Astrocyte of the cerebellum (primary cell): ENCODE results near the gene NR4A1.

Experiments used
- DNase-seq: peaks from one replicate; pipeline ENCODE4 v3.0.0-alpha.2; 2011; ENCODE audit warnings: low read depth
- H3K4me3 ChIP-seq: 2 replicates; pipeline ENCODE4 v1.5.1; 2011; ENCODE audit warnings: mild to moderate bottlenecking, low read depth, low read length, moderate library complexity
- in situ Hi-C: cut with HindIII; loops from 2 replicates; pipeline ENCODE4 v1.10.0; 2017; ENCODE audit warnings: low sequenced_read_pairs
- TF ChIP-seq, protein P1 (sequence below): IDR thresholded peaks from 2 replicates; pipeline ENCODE4 v1.5.1; 2012; ENCODE audit warnings: low read length, low read depth, moderate library complexity, mild to moderate bottlenecking; ENCODE audit errors: missing control alignments

Gene NR4A1

GRCh38 chr12:52074971-52075724, 23.9 kb downstream of the NR4A1 start:
- no peak overlapping the region for H3K4me3 ChIP-seq
- no peak for DNase-seq

GRCh38 chr12:52076811-52077210, 25.6 kb downstream of the NR4A1 start:
- DNase-seq: no peak
- in situ Hi-C loops: no loop called here
- no peak overlapping the region for H3K4me3 ChIP-seq
- TF ChIP-seq, protein P1, sequence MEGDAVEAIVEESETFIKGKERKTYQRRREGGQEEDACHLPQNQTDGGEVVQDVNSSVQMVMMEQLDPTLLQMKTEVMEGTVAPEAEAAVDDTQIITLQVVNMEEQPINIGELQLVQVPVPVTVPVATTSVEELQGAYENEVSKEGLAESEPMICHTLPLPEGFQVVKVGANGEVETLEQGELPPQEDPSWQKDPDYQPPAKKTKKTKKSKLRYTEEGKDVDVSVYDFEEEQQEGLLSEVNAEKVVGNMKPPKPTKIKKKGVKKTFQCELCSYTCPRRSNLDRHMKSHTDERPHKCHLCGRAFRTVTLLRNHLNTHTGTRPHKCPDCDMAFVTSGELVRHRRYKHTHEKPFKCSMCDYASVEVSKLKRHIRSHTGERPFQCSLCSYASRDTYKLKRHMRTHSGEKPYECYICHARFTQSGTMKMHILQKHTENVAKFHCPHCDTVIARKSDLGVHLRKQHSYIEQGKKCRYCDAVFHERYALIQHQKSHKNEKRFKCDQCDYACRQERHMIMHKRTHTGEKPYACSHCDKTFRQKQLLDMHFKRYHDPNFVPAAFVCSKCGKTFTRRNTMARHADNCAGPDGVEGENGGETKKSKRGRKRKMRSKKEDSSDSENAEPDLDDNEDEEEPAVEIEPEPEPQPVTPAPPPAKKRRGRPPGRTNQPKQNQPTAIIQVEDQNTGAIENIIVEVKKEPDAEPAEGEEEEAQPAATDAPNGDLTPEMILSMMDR: no peak

More at GRCh38 chr12:52074971-52075724, 23.9 kb downstream of the NR4A1 start:
- in situ Hi-C loops: no loop called here
- TF ChIP-seq, protein P1: no peak

GRCh38 chr12:52078276-52078675, 27.0 kb downstream of the NR4A1 start:
- in situ Hi-C loops: no loop called here
- TF ChIP-seq, protein P1: no peak
- H3K4me3 ChIP-seq: no peak overlapping the region
- no peak for DNase-seq

DNA sequence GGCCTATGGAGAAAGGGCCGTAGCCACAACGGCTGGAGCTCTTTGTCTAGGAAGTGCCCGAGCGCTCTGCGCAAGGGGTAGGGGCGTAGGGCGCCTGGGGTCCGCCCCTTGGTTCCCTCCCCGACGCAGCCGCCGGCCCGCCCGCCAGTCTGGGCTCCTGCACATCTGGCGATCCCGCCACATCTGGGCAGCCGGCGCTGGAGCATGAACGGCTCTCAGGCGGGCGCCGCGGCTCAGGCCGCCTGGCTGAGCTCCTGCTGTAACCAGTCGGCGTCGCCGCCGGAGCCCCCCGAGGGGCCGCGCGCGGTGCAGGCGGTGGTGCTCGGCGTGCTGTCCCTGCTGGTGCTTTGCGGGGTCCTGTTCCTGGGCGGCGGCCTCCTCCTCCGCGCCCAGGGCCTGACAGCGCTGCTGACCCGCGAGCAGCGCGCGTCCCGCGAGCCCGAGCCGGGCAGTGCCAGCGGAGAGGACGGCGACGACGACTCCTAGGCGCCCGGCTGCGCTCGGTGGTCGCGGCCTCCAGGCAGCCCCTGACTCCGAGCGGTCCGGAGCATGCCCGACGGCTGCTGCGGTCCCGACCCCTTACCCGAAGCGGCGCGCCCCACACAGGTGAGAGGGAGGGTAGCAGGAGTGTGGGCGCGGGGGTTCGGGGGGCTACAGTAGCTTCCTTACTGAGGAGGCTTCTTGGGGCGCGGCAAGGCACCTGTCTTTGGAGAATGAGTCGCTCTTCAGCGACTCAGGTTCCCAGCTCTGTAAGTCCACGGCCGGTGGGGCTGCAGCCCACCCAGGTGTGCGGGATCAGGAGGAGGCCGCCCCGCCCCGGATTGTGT, 28.5 kb downstream of the NR4A1 start, which contains the start of gene SMIM41:
Gene SMIM41, plus strand, starts transcription at position 129 of the 827 bp plus-strand sequence. Its CDS starts 76 bp downstream, at position 205.
- in situ Hi-C loops: no loop called here
- H3K4me3 ChIP-seq: no peak within 1 kb of the TSS

DNA sequence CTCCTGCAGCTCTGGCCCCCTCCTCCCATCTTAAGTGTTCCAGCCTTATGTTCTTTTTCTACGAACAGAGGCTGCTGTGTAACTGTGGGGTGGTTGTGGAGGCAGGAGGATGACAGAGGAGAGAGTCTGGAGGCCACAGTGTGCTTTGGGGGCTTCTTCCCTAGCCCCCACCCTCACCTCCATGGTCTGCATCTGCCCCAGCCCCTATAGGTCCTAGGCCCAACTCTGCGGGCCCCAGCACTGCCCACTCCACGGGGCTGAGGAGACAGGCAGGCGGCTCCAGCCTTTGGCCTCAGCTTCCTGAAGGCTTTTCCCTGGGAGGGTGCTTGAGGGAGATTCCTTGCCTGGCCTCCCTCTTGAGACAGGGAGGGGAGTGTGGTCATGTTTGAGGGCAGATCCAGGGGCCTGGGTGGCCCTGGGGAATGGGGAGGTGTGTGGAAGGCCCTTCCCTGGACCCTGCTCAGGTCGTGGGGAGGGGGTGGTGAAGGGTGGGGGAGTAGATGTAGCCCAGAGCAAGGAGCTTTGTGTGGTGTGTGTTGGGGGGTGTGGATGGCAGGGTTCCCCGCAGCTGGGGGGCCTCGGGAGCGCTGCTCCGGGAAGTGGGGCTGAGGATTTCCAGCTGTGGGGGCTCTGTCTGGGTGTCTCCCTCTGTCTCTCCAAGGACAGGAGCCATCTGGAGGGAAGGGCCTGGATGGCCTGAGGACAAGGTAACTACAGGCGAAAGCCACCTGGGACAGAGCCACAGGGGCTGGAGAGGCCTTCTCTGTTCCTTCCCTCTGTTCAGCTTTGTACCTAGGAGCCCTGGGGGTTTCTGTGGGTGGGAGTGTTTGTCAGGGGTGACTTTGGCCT, 29.4 kb downstream of the NR4A1 start:
- TF ChIP-seq, protein P1: no peak
- no peak for DNase-seq
- H3K4me3 ChIP-seq: no peak overlapping the region
- in situ Hi-C loops: no loop called here

More for the DNA sequence above, 28.5 kb downstream of the NR4A1 start, which contains the start of gene SMIM41:
- TF ChIP-seq, protein P1: no peak
- DNase-seq: no peak

DNA sequence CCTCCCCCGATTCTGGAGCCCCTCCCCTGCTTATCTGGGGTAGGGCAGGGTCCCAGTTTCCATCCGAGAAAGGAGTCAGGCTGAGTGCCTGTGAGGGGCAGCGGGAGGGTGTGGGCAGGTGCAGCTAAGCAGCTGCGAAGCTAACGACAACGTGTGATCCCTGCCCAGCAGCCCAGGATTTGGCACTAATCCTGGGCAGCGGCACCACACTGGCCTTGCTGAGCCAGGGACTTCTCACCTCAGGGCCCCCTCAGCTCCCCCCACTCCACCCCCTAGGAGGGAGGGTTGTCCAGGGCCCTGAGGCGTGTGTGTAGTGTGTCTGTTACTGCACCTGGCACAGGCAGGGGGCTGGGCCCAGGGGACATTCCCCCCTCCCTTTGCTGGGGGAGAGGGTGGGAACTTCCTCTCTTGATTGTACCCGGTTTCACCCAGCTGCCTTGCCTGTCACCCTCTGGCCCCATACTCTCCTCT, 30.1 kb downstream of the NR4A1 start:
- in situ Hi-C loops: no loop called here
- TF ChIP-seq, protein P1: no peak
- H3K4me3 ChIP-seq: no peak overlapping the region
- DNase-seq: no peak
